Measurements from ENCODE around the gene MACROD2.

DNA sequence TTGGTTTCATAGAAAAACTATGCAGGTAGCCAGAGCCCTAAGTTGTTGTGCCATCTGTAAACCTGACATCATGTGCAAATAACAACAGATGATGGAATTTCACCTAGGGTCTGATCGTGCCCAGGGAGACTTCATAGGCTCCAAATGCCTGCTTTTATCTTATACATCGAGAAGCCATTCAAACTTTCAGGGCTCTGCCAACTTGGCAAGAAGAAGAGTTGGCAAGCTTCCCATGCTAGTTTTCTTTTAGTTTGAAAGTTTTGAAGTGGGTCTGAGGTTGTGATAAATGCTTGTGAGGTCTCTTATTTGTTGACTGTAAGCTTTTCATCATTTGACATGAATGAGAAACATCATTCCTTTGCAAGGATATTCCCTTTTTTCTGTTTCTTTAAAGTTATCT, 517.5 kb downstream of the MACROD2 start:
- TF ChIP-seq, protein P1, sequence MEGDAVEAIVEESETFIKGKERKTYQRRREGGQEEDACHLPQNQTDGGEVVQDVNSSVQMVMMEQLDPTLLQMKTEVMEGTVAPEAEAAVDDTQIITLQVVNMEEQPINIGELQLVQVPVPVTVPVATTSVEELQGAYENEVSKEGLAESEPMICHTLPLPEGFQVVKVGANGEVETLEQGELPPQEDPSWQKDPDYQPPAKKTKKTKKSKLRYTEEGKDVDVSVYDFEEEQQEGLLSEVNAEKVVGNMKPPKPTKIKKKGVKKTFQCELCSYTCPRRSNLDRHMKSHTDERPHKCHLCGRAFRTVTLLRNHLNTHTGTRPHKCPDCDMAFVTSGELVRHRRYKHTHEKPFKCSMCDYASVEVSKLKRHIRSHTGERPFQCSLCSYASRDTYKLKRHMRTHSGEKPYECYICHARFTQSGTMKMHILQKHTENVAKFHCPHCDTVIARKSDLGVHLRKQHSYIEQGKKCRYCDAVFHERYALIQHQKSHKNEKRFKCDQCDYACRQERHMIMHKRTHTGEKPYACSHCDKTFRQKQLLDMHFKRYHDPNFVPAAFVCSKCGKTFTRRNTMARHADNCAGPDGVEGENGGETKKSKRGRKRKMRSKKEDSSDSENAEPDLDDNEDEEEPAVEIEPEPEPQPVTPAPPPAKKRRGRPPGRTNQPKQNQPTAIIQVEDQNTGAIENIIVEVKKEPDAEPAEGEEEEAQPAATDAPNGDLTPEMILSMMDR (IDR thresholded peaks at IDR 0.05), result no peak
- TF ChIP-seq EP300 (IDR thresholded peaks at IDR 0.05; ENCODE audit: low read depth), result no peak
- no peak for TF ChIP-seq POLR2A (IDR thresholded peaks at IDR 0.05)
- no peak for TF ChIP-seq POLR2AphosphoS5 (IDR thresholded peaks at IDR 0.05)
